IPS-18c (cell line): Measurements from ENCODE around the gene AP1M2.
"Not testable (repeated sequence)": the region's sequence is repeated elsewhere in the genome, so short reads cannot be mapped to it uniquely, and the experiment has no call there.

Source experiments
- H3K4me3 ChIP-seq: 2 replicates; pipeline ENCODE4 v1.7.0; 2013; ENCODE audit warnings: low read depth, mild to moderate bottlenecking, low read length, moderate library complexity; ENCODE audit not compliant: insufficient read depth
- H3K9me3 ChIP-seq: one replicate; pipeline ENCODE4 v1.6.1; 2013; ENCODE audit warnings: mild to moderate bottlenecking, low read length, moderate library complexity; ENCODE audit not compliant: control insufficient read depth, insufficient read depth

AP1M2 gene

DNA sequence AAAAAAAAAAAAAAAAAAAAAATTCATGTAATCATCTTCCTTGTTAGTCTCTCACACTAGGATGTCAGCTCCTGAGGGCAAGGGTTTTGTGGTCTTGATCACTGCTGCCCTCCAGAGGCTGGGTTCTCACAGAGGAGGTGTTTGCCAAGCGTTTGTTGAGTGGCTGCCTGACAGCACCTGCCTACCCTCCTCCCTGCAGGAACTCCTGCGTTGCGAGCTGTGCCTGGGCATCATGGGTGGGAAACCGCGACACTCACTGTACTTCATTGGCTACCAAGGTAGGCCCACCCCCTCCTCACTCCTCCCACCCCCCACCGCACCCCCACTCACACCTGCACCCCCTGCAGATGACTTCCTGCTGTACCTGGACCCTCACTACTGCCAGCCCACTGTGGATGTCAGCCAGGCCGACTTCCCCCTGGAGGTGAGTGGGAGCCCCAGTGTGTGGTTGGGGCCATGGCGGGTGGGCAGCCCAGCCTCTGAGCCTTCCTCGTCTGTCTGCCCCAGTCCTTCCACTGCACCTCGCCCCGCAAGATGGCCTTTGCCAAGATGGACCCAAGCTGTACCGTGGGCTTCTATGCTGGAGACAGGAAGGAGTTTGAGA, 35.3 kb downstream of the AP1M2 start:
- Histone ChIP-seq H3K4me3 (no peak overlapping the region), H3K9me3 (peaks cover 3% of the 10 kb centered on the region)

DNA sequence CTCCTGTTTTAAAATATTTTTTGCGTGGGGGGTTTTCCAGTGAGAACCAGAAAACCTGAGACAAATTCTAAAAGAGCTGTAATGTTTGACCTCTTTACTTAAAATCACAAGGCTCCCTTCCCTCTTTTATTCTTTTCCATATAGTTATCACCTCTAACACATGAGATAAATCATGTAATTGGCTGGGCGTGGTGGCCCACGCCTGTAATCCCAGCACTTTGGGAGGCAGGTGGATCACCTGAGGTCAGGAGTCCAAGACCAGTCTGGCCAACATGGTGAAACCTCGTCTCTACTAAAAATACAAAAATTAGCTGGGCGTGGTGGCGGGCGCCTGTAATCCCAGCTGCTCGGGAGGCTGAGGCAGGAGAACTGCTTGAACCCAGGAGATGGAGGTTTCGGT, 36.1 kb downstream of the AP1M2 start:
- H3K4me3 ChIP-seq, H3K9me3 ChIP-seq: not testable (repeated sequence)

DNA sequence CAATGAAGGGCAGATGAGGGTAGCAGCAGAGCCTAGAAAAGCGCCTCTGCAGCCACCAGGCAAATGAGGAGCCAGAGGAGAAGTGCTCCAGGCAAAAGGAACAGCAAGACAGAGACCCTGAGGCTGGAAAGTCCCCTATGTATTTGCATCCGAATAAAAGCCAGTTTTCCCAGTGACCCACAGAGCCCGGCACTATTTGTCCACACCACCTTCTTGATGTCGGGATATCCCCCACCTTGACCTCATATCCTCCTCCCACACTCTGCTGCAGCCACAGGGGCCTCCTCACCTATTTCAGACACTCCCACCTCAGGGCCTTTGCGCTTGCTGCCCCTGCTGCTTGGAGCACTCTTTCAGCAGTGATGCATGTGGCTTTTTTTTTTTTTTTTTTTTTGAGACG, 36.8 kb downstream of the AP1M2 start:
- Histone ChIP-seq H3K4me3 (no peak overlapping the region), H3K9me3 (peaks cover 3% of the 10 kb centered on the region)

DNA sequence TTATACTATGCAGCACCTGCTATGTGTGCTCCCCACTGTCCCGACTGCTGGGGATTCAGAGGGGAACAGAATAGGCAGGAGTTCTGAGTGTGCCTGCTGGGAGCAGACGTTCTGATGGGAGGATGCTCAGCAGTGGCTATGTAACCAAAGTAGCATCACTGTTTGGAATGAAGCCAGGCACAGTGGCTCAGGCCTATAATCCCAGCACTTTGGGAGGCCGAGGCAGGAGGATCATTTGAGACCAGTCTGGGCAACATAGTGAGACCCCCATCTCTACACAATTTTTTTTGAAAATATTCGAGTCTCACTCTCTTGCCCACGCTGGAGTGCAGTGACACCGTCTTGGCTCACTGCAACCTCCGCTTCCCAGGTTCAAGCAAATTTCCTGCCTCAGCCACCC, 37.4 kb downstream of the AP1M2 start:
- peaks cover 3% of the 10 kb centered on the region for H3K9me3 ChIP-seq
- no peak overlapping the region for H3K4me3 ChIP-seq

DNA sequence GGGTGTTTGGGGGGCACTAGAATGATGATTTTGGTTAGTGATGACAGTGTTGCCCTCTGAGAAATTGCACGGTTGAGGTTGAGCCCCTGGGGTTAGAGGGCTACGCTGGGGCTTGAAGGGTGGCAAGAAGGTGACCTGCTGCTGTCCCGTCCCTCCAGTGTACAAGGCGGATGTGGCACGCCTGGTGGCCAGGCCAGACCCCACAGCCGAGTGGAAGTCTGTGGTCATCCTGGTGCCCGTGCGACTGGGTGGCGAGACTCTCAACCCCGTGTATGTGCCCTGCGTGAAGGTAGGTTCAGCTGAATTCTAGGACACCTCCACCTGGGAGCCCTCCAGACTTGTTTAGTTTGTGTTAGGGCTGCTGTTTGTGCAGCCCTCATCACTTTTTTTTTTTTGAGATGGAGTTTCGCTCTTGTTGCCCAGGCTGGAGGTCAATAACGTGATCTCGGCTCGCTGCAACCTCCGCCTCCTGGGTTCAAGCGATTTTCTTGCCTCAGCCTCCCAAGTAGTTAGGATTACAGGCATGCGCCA, 38.3 kb downstream of the AP1M2 start:
- H3K4me3 ChIP-seq = no peak overlapping the region
- peaks cover 5% of the 10 kb centered on the region for H3K9me3 ChIP-seq

DNA sequence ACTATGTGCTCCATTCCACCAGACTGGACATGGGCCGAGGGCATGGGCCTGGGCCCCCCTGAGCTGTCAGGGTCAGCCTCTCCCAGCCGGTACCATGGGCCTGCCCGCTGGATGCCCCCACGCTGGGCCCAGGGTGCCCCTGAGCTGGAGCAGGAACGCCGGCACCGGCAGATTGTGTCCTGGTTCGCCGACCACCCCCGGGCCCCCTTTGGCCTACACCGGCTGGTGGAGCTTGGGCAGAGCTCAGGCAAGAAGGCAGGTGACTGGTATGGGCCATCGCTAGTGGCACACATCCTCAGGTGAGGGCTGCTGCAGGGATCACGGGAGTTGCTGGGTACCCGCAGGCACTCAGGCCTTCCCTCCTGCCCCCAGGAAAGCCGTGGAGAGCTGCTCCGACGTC, 40.3 kb downstream of the AP1M2 start:
- Histone ChIP-seq H3K9me3 (peaks cover 5% of the 10 kb centered on the region), H3K4me3 (no peak overlapping the region)

DNA sequence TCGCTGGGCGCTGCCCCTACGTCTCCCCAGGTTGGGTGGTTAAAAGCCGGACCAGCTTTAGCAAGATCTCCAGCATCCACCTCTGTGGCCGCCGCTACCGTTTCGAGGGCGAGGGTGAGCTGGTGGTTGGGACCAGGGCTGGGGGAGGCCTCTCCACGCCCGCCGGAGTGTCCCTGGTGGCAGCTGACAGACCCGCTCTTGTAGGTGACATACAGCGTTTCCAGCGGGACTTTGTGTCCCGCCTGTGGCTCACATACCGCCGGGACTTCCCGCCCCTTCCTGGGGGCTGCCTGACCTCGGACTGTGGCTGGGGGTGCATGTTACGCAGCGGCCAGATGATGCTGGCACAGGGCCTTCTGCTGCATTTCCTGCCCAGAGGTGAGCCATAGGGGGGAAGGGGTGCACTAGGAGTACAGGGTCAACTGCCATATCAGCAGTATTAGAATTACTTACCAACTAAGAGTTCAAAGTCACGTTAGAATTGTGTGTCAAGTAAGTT, 42.3 kb downstream of the AP1M2 start:
- peaks cover 3% of the 10 kb centered on the region for H3K9me3 ChIP-seq
- peak overlapping the region; percentile 93 for H3K4me3 ChIP-seq

DNA sequence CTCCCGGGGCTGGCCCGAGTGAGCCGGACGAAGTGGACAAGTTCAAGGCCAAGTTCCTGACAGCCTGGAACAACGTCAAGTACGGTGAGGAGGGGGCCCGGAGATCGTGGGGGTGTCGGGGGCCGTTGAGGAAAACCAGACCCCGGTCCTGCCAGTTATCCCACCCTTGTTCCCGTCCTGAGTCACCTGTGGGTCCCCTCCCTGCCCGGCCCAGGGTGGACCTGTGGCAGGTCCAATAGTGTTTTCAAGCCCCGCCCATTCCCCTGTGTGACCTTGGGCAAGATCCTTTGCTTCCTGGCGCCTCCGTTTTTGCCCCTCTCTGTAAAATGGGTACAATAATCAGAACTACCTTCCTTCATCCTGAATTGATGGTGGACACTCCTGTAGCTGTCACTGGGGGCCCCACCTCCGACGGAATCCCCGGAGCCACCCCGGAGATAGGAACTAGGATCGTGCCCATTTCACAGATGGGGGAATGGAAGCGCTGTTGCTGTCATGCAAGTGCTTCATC, 42.8 kb downstream of the AP1M2 start:
- Histone ChIP-seq H3K9me3 (peaks cover 3% of the 10 kb centered on the region), H3K4me3 (peak overlapping the region; percentile 93)

DNA sequence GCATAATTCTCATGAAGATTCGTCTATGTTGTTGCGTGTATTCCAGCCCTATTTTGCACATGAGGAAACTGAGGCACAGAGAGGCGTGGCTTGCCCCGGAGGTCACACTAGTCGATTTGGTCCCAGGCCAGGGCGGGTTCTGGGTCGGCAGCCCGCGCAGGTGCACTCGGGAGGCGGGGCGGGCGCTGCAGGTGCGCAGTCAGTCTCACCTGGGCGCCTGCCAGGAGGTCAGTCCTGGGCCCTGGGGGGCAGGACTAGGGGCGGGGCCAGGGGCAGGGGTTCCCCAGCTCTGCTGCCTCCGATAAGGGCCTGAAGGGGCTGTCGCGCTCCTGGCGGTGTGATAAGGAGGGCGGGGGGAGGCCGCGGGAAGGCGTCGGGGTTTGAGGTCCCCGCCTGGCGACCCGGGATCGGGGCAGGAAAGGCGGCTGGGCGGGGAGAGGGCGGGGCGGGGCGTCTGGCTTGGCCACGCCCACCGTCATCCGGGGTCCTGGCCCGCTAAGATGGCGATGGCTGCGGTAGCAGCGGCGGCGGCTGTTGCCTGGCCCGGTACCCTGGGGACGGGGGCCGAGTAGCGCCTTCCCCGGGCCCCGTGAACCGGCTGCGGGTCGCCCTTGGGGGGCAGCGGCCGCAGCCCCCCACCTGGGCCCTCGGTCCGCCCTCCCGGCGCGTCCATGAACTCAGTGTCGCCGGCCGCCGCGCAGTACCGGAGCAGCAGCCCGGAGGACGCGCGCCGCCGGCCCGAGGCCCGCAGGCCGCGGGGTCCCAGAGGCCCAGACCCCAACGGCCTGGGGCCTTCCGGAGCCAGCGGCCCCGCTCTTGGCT, 43.5 kb downstream of the AP1M2 start, which contains the start of gene ATG4D:
Gene ATG4D (plus strand): TSS at position 485 of the 822 bp plus-strand sequence. CDS start 187 bp downstream, at position 672.
- H3K4me3 ChIP-seq = peak within 1 kb of the TSS; percentile 93
- peaks cover 3% of the 10 kb centered on the region for H3K9me3 ChIP-seq

DNA sequence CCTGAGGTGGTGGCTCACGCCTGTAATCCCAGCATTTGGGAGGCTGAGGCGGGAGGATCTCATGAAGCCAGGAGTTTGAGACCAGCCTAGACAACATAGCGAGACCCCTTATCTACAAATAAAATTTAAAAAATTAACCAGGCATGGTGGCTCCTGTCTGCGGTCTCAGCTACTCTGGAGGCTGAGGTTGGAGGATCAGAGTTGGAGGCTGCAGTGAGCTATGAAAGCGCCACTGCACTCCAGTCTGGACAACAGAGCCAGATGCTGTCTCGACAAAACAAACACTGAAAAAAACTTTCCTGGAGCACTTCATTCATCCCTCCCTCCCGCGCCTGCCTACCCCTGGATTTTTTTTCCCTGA, 44.1 kb downstream of the AP1M2 start:
- H3K4me3 ChIP-seq = peak overlapping the region; percentile 93; the same call in 1 of the 2 replicates

DNA sequence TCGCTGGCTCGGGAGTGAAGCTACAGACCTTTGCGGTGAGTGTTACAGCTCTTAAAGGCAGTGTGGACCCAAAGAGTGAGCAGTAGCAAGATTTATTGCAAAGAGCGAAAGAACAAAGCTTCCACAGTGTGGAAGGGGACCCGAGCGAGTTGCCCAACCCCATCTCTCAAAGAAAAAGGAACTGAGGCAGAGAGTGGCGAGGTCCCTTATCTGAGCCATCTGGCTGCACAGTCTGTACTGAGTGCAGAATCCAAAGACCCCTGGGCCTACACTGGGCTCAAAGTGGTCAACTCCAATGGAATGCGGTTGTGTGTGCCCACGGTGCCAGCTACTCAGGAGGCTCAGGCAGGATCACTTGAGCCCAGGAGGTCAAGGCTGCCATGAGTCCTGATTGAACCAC, 48.1 kb downstream of the AP1M2 start:
- not testable (repeated sequence) for H3K9me3 ChIP-seq, H3K4me3 ChIP-seq

More for the DNA sequence above, 44.1 kb downstream of the AP1M2 start:
- peaks cover 3% of the 10 kb centered on the region for H3K9me3 ChIP-seq

DNA sequence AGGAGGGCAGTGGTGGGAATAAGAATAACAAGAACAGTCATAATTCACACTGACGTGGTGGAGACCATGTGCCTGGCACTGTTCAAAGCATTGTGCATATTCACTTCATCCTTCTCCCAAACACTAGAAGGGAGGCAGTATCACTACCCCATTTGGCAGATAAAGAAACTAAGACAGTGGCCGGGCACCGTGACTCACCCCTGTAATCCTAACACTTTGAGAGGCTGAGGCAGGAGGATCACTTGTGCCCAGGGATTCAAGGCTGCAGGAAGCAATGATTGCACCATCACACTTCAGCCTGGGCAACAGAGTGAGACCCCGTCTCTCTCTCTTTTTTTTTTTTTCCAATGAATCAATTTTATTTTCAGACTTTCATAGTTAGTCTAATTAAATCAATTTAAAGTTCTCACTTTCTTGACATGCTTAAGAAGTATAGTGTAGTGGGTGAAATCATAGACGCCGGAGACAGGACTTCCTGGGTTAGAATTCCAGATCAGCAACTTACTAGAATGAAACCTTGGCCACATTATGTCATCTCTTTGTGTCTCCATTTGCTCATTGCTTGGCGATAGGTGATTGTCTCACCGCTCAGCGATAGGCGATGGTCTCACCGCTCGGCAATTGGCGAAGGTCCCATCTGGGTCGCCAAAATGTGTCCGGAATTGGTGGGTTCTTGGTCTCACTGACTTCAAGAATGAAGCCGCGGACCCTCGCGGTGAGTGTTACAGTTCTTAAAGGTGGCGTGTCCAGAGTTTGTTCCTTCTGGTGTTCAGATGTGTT, 48.7 kb downstream of the AP1M2 start:
- no peak overlapping the region for H3K4me3 ChIP-seq

DNA sequence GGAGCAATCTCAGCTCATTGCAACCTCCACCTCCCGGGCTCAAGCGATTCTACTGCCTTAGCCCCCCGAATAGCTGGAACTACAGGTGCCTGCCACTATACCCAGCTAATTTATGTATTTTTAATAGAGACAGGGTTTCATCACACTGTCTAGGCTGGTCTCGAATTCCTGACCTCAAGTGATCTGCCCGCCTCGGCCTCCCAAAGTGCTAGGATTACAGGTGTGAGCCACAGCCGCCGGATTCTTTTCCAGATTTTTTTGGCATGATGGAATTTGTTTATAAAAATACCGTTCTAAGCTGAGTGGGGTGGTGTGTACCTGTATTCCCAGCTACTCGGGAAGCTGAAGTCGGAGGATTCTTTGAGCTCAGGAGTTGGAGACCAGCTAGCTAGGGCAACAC, 49.4 kb downstream of the AP1M2 start:
- H3K4me3 ChIP-seq = no peak overlapping the region
- H3K9me3 ChIP-seq = no peaks in the 10 kb centered on the region

More for the DNA sequence above, 48.7 kb downstream of the AP1M2 start:
- H3K9me3 ChIP-seq = no peaks in the 10 kb centered on the region

DNA sequence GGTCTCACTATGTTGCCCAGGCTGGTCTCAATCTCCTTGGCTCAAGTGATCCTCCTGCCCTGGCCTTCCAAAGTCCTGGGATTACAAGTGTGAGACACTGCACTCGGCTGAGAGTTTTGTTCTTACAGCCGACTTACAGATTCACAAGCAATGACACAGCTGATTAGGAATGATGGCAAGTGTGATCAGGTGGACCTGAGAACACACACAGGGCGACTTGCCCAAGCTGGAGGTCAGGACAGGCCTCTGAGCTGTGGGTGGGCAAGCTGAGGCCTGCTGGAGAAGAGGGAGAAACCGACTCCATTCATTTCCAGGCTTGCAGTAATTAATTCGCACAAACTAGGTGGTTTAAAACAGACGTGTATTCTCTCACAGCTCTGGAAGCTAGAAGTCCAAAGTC, 51.5 kb downstream of the AP1M2 start:
- Histone ChIP-seq H3K4me3 (no peak overlapping the region), H3K9me3 (no peaks in the 10 kb centered on the region)

DNA sequence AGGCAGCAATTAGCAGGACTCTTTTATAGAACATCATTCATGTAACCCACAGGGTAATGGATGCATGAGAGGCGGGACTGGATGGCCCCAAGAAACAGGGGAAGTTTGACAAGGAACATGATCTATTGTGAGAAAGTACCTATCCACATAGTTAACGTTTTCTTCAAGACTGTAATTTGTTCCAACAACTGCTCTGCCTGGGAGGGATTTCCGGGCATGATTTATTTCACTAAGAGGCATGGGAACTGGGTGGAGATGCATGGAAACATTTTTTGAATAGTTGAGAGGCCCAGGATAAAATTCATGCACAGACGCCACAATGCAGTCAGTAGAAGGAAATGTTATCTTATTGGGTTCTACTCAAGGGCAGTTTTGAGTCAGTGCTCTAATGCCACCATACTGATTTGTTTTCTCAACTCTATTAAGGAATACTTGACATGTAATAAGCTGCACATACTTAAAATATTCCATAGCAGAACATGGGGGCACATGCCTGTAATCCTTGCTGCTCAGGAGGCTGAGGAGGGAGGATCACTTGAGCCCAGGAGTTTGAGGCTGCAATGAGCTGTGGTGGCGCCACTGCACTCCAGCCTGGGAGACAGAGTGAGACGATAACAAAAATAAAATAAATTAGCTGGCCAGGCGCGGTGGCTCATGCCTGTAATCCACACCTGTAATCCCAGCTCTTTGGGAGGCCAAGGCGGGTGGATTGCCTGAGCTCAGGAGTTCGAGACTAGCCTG, 53.3 kb downstream of the AP1M2 start:
- no peaks in the 10 kb centered on the region for H3K9me3 ChIP-seq
- H3K4me3 ChIP-seq = no peak overlapping the region

DNA sequence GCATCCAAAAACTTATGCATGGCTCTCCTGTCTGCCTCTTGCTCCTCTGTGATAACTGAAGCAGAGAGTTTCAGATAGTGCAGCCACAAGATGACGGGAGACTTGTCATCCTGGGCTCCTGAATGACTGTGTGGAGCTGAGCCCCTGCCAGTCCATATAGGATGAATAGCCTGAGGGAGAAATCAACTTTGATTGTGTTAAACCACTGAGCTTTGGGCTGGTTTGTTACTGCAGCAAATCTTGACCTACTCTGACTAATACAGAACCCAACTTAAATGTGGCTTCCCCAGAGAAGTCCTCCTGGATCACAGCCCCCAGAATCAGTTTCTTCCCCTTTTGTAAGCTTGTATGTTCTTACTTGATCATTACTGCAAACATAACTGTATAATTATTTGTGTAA, 54.7 kb downstream of the AP1M2 start:
- Histone ChIP-seq H3K4me3 (no peak overlapping the region), H3K9me3 (no peaks in the 10 kb centered on the region)

DNA sequence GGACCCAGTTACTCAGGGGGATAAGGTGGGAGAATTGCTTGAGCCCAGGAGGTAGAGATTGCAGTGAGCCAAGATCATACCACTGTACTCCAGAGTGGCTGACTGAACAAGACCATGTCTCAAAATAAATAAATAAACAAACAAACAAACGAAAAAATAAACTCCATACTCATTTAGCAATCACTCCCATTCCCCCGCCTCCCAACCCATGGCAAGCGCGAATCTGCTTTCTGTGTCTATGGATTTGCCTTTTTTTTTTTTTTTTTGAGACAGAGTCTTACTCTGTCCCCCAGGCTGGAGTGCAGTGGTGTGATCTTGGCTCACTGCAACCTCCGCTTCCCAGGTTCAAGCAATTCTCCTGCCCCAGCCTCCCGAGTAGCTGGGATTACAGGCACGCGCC, 60.2 kb downstream of the AP1M2 start:
- H3K9me3 ChIP-seq, H3K4me3 ChIP-seq: not testable (repeated sequence)
